ENCODE results near the gene RAI14.

Gene RAI14

DNA sequence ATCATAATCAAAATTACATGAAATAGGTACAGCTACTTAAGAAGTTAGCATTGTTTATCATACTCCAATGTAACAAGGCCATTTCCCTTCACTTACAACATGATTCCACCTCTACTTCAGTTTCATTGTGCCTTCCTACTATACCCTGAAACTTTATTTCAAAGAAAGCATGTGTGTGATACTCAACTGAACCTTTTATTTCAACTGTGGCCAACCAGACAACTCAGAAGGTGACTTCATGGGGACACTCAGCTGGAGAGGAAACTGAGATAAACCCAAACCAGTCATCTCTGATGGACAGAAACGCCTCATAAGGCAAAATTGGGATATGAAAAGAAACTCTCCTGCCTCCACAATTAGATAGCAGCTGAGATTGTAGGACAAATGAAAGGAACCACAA lies 177.0 kb downstream of the RAI14 start:
- no peak for TF ChIP-seq POLR2A (IDR thresholded peaks at IDR 0.05; ENCODE audit: low read depth, low read length)
- TF ChIP-seq SPI1 (IDR thresholded peaks at IDR 0.05; ENCODE audit: low read depth, low read length) = no peak
- TF ChIP-seq POU2F2 (IDR thresholded peaks at IDR 0.05; ENCODE audit: low read depth, low read length) = no peak
- no peak for TF ChIP-seq PAX5 (IDR thresholded peaks at IDR 0.05; ENCODE audit: insufficient read depth, low read length, severe bottlenecking)
- no peak for TF ChIP-seq POLR2AphosphoS5 (IDR thresholded peaks at IDR 0.05; ENCODE audit: low read depth, low read length)
- no peak for FAIRE-seq
- DNase-seq (ENCODE audit: insufficient read length, low spot score) = no peak

DNA sequence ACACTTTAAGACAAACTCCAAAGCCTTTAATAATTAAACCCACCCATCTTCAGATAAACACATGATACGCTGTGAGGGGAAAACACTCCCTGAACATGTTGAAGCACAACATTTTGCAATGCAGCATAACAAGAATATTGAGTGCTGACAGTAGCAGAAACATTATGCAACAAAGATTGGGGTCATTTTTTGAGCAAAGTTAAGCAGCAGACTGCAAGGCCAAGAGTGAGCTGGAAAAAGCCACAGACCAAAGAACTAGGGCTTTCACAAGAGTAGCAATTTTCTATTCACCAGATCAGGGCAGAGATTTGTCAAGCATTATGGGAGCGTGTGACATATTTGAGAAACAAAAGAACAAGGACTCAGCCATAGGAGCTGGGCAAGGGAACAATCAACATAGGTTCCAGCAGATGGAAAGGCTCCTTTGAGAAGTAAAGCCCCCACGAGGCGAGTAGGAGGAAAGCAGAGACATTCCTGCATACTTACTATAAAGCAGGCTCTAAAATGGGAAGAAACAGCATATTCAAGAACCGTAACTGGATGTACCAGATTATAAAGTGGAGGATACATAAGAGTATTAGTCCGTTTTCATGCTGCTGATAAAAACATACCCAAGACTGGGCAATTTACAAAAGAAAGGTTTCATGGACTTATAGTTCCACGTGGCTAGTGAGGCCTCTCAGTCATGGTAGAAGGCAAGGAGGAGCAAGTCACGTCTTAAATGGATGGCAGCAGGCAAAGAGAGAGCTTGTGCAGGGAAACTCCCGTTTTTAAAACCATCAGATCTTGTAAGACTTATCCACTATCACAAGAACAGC lies 178.1 kb downstream of the RAI14 start:
- no peak for FAIRE-seq
- no peak for DNase-seq (ENCODE audit: insufficient read length, low spot score)
- TF ChIP-seq SPI1 (IDR thresholded peaks at IDR 0.05; ENCODE audit: low read depth, low read length) (no peak), TAF1 (IDR thresholded peaks at IDR 0.05; ENCODE audit: low read depth, low read length) (no peak), POLR2A (IDR thresholded peaks at IDR 0.05; ENCODE audit: low read depth, low read length) (no peak), POU2F2 (IDR thresholded peaks at IDR 0.05; ENCODE audit: low read depth, low read length) (no peak), POLR2AphosphoS5 (IDR thresholded peaks at IDR 0.05; ENCODE audit: low read depth, low read length) (no peak), PAX5 (IDR thresholded peaks at IDR 0.05; ENCODE audit: insufficient read depth, low read length, severe bottlenecking) (no peak)

DNA sequence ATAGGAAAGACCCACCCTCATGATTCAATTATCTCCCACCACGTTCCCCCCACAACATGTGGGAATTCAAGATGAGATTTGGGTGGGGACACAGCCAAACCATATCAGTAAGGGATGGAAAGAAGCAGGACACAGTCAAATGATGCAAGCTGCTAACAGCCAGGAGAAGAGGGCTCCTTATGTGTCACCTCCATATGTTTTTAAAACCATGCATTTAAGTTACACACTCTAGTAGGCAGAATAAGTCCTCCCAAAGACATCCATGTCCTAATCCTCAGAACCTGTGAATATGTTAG lies 178.6 kb downstream of the RAI14 start:
- FAIRE-seq (no peak), DNase-seq (ENCODE audit: insufficient read length, low spot score) (no peak)
- no peak for TF ChIP-seq POLR2AphosphoS5 (IDR thresholded peaks at IDR 0.05; ENCODE audit: low read depth, low read length)
- no peak for TF ChIP-seq SPI1 (IDR thresholded peaks at IDR 0.05; ENCODE audit: low read depth, low read length)
- TF ChIP-seq TAF1 (IDR thresholded peaks at IDR 0.05; ENCODE audit: low read depth, low read length) = no peak
- TF ChIP-seq POLR2A (IDR thresholded peaks at IDR 0.05; ENCODE audit: low read depth, low read length) = no peak
- no peak for TF ChIP-seq POU2F2 (IDR thresholded peaks at IDR 0.05; ENCODE audit: low read depth, low read length)
- no peak for TF ChIP-seq PAX5 (IDR thresholded peaks at IDR 0.05; ENCODE audit: insufficient read depth, low read length, severe bottlenecking)

DNA sequence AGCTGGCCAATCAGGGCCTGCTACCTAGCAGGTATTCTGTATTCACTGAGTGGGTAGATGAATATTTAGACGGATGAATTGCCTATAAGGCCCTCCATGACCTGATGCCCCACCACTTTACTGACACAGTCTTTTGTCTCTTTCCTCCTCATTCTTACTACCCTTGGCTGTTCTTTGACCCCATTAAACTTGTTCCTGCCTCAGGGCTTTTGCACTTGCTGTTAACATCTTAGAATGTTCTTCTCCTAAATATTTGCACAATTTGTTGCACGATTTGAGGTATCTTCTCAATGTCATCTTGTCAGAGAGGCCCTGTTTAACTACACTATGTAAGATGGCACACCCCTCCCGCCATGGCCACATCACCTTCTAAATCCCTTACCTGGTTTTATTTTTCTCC lies 179.5 kb downstream of the RAI14 start:
- TF ChIP-seq POU2F2 (IDR thresholded peaks at IDR 0.05; ENCODE audit: low read depth, low read length) (no peak), POLR2A (IDR thresholded peaks at IDR 0.05; ENCODE audit: low read depth, low read length) (no peak), POLR2AphosphoS5 (IDR thresholded peaks at IDR 0.05; ENCODE audit: low read depth, low read length) (no peak)
- DNase-seq (ENCODE audit: insufficient read length, low spot score) = no peak
- no peak for FAIRE-seq

DNA sequence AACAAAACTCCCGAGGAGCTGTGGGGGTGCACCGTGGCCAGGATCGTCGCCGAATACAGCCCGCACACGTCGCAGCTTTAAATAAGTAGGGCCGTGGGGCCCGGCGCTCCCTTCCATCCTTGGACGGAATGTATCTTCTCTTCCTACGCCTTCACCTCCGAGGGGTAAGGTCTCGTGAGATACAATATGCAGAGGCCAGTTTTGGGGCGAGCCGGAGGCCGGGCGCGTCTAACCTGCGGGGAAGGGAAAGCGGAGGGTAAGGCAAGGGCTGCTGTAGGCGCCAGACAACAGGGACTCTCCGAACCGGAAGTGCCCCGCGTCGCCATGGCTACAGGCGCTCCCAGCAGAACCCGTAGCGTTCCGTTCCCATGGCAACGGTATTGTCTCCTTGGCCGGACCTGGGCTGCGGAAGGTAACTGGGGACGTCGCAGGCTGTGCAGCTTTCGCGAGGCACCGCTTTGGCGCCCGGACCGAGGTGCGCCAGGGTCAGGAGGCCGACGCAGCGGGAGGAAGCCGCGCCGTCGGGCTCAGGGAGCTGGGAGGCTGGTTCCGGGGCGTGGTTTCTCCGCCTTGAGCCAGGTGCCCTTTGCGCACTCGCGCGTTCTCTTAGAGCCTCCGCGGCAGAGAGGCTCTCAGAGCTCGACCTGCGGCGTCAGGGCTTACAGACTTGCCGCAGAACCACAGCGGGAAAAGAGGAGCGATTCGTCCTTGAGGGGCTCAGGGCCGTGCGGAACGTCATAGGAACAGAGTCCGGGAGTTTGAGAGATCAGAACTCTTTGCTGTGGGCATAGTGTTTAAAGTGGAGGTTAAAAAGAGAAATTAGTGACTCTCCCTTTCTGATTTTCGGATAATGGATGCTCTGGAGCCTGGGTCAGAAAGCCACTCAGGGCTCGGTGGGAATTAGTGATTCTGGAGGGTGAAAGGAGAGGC lies 182.9 kb downstream of the RAI14 start, which contains the start of gene TTC23L:
Gene TTC23L, plus strand, starts transcription at position 380 of the 930 bp plus-strand sequence. CDS start 1,508 bp downstream, outside the sequence.
- FAIRE-seq (peak; percentile 72), DNase-seq (ENCODE audit: insufficient read length, low spot score) (peak; percentile 86)
- TF ChIP-seq POU2F2 (IDR thresholded peaks at IDR 0.05; ENCODE audit: low read depth, low read length) (no peak), POLR2A (IDR thresholded peaks at IDR 0.05; ENCODE audit: low read depth, low read length) (peak; percentile 36; the same call in 1 of the 2 replicates), PAX5 (IDR thresholded peaks at IDR 0.05; ENCODE audit: insufficient read depth, low read length, severe bottlenecking) (peak; percentile 17), SPI1 (IDR thresholded peaks at IDR 0.05; ENCODE audit: low read depth, low read length) (peak; percentile 37; the same call in 1 of the 2 replicates), POLR2AphosphoS5 (IDR thresholded peaks at IDR 0.05; ENCODE audit: low read depth, low read length) (no peak)

DNA sequence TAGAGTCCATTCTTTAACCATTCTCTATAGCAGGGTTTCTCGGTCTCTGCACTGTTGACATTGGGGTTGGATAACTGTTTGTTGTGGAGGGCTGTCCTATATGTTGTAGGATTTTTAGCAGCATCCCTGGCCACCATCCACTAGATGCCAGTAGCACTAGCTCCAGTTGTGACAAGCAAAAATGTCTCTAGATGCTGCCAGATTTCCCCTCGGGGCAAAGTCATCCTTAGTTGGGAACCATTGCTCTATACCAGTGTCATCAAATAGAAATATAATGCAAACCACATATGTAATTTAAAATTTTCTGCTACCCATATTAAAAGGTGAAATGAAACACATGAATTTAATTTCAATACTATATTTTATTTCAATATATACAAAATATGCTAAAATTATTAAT lies 185.7 kb downstream of the RAI14 start:
- DNase-seq (ENCODE audit: insufficient read length, low spot score) = no peak

DNA sequence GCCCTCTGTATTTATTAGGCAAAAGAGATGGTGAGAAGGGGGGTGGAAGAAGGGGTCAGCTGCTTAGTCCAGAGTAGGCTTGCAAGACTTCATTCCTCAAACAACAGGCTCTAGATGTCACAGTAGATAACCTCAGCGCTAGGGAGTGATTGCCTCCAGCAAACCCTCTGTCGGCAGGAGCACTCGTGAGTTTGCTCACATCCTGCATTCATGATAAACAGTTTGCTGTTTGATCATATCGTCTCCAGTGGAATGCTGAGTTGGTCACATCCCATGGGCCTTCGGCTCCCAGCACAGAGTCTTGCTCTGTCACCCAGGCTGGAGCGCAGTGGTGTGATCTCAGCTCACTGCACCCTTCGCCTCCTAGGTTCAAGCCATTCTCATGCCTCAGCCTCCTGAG lies 186.4 kb downstream of the RAI14 start:
- DNase-seq (ENCODE audit: insufficient read length, low spot score) (no peak), FAIRE-seq (no peak)
- no peak for TF ChIP-seq POLR2A (IDR thresholded peaks at IDR 0.05; ENCODE audit: low read depth, low read length)

More for the DNA sequence above, 185.7 kb downstream of the RAI14 start:
- no peak for FAIRE-seq
- TF ChIP-seq TAF1 (IDR thresholded peaks at IDR 0.05; ENCODE audit: low read depth, low read length) = no peak
- TF ChIP-seq POU2F2 (IDR thresholded peaks at IDR 0.05; ENCODE audit: low read depth, low read length) = no peak
- no peak for TF ChIP-seq POLR2A (IDR thresholded peaks at IDR 0.05; ENCODE audit: low read depth, low read length)
- TF ChIP-seq POLR2AphosphoS5 (IDR thresholded peaks at IDR 0.05; ENCODE audit: low read depth, low read length) = no peak
- TF ChIP-seq PAX5 (IDR thresholded peaks at IDR 0.05; ENCODE audit: insufficient read depth, low read length, severe bottlenecking) = no peak

DNA sequence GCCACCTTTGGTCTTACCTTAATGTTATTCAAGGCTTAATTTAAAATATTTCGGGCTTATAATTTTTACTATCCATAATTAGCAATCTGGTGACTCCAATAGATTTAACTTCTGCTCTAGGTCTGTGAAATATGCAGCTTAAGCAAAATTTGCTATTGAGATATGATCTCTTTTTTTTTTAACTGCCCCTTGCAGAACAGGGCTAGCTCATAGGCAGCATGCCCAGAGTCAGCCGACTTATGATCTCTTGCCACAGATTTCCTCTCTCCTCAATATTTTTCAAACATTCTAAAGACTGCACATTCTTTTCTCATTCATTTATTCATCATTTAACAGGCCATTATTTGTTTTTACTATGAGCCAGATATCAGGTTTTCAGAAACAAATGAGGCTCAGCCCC lies 187.4 kb downstream of the RAI14 start:
- DNase-seq (ENCODE audit: insufficient read length, low spot score) = no peak
- no peak for FAIRE-seq
- TF ChIP-seq SPI1 (IDR thresholded peaks at IDR 0.05; ENCODE audit: low read depth, low read length) (no peak), POLR2AphosphoS5 (IDR thresholded peaks at IDR 0.05; ENCODE audit: low read depth, low read length) (no peak), TAF1 (IDR thresholded peaks at IDR 0.05; ENCODE audit: low read depth, low read length) (no peak), POLR2A (IDR thresholded peaks at IDR 0.05; ENCODE audit: low read depth, low read length) (no peak), POU2F2 (IDR thresholded peaks at IDR 0.05; ENCODE audit: low read depth, low read length) (no peak), PAX5 (IDR thresholded peaks at IDR 0.05; ENCODE audit: insufficient read depth, low read length, severe bottlenecking) (no peak)

DNA sequence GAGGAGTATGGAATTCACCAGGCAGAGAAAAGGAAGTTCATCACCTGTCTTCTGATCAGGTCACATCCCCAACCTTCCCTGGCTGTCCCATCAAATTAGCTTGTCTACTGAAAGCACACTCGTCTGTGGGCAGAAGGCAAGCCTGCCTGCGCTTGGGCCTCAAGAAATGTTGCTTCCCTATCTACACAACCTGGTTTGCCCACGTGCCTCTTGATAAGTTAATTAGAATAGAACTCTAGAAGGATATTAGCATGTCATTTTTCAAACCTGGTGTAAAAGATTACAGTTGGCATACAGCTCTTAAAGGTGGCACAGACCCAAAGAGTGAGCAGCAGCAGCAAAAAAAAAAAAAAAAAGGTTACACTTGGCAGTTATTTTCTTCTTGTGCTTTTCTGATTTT lies 188.0 kb downstream of the RAI14 start:
- TF ChIP-seq SPI1 (IDR thresholded peaks at IDR 0.05; ENCODE audit: low read depth, low read length) (no peak), POU2F2 (IDR thresholded peaks at IDR 0.05; ENCODE audit: low read depth, low read length) (no peak), POLR2AphosphoS5 (IDR thresholded peaks at IDR 0.05; ENCODE audit: low read depth, low read length) (no peak), POLR2A (IDR thresholded peaks at IDR 0.05; ENCODE audit: low read depth, low read length) (no peak), TAF1 (IDR thresholded peaks at IDR 0.05; ENCODE audit: low read depth, low read length) (no peak), PAX5 (IDR thresholded peaks at IDR 0.05; ENCODE audit: insufficient read depth, low read length, severe bottlenecking) (no peak)
- DNase-seq (ENCODE audit: insufficient read length, low spot score) (no peak), FAIRE-seq (no peak)

Measured in GM12891 (cell line).